Adrenal gland (tissue), 5 donors: Measurements from ENCODE around the gene BCORL1.

Experiments used
- CTCF ChIP-seq, 6 experiments: fragments of 450-650 bp in 4 of 6; fragments of 200-600 bp in 2 of 6; sonication (generic) in 1 of 6; IDR thresholded peaks; 1 replicate in 5 of 6; 2 replicates in 1 of 6; pipeline versions ENCODE4 v1.5.1 to v1.8.0; 2016 to 2021; ENCODE audit warnings: antibody characterized with exemption in 6 of 6, mild to moderate bottlenecking in 2 of 6, moderate library complexity in 1 of 6
- POLR2A ChIP-seq, 2 donors: fragments of 450-650 bp; IDR thresholded peaks; one replicate each; pipeline ENCODE4 v1.6.1; 2017; ENCODE audit warnings: antibody characterized with exemption in 2 of 2, mild to moderate bottlenecking in 2 of 2, moderate library complexity in 1 of 2
- donor health status: DM: no; HTN: no; CAD: no.

GRCh38 chrX:130002541-130002940, 20.1 kb downstream of the BCORL1 start:
- TF ChIP-seq CTCF (IDR thresholded peaks at IDR 0.05) (no peak), POLR2A (IDR thresholded peaks at IDR 0.05) (no peak)
